GM19452 (cell line): ENCODE data around the gene LRRTM4.
"Not testable (repeated sequence)": the region's sequence is repeated elsewhere in the genome, so short reads cannot be mapped to it uniquely, and the experiment has no call there.

Experiments used
- ATAC-seq: cut with Tn5 transposase; IDR thresholded peaks from one replicate; pipeline ENCODE4 v1.9.1; 2021; ENCODE audit not compliant: unreplicated experiment

LRRTM4 gene

DNA sequence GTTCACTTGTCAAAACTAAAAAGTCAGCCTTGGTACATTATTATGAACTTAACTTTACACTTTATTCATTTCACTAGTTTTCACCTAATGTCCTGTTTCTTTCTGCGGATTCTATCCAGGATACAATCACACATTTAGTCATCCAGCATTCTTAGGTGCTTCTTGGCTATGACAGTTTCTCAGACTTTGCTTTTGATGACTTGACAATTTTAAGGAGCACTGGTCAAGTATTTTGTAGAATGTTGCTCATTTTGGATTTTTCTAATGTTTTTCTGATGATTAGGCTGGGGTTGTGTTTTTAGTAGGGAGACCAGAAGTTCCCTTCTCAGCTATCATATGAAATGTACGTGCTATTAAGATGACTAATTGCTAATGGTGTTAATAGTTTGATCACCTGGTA lies 601.2 kb downstream of the LRRTM4 start:
- no peak for ATAC-seq

DNA sequence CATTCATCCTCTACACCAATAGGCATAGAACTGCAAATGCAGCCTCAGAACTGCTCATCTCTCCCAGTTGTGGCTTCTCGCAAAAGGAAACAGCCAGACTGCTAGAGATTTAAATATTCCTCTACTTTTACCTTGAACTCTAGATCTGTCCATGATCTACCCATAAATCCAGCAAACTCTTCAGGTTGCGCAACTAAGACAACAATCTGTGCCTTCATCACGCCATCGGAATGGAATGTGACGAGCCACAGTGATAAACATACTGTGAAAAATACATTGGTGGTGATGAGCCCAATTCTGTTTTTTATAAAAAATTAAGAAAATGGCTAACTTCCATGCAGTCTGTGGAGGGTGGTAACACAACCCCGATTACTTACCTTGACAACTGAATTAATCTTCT lies 626.7 kb downstream of the LRRTM4 start:
- ATAC-seq = no peak

DNA sequence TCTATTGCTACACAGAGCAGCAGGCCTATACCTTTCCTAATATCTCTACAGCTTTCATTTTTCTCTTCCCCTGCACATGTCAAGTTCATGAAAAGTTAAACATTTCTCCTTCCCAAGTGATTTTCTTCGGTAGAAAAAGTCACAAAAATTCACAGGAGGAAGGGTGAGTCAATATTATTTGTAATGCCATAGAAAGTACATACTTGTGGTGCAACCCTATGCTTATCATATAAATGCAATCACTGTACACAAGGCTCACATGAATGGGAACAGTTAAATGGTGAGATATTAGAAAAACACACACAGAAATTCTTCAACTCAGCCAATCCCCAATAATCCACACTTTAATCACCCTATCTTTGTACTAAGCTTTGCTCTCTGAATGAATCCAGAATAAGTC lies 651.6 kb downstream of the LRRTM4 start:
- ATAC-seq = no peak

DNA sequence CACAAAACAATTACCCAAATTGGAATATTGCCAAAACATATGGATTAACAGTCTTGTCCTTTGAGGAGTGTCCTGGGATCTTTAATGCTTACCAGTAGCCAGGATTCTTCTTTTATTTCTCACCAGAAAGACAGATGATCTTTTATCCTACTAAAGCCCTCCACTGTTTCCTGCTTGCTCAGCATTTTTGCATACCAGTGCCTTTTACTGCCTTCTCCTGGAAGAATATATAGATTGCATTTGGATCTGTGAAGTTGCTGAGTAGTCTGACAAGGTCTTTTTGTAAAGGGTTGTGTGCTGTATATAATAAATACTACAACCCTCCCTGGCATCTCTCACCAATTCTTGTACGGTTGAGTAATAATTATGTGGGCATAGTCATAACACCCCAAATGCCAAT lies 652.2 kb downstream of the LRRTM4 start:
- no peak for ATAC-seq

DNA sequence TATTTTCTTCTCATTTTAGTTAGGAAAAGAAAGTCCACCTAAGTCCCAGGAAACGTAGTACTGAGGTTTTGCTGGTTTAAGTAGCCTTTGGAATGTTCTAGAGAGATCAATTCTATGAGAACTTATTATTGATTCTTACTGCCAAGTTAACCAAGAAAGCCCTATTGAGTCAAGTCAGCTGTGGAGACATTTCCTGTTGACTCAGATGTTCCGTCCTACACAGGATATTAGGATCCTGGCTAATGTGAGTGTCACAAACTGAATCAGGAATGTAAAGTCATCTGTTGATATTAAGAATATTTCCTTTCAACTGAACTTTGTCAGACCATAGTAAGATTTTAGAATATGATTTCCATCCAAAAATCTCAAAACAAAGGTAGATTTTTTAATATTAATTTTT lies 654.3 kb downstream of the LRRTM4 start:
- ATAC-seq = no peak

DNA sequence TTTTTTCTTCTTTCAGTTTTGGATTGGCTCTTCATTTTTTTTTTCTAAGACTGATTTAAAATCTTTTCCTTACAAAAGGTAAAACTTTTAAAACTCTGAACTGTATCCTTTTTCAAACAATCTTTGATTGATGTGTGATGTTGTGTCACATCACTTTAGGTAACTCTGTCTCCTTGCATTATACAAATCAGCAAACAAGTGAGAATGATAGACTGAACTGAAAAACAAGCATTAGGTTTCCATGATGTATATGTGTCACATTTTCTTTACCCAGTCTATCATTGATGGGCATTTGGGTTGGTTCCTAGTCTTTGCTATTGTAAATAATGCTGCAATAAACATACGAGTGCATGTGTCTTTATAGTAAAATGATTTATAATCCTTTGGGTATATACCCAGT lies 655.7 kb downstream of the LRRTM4 start:
- ATAC-seq = no peak

DNA sequence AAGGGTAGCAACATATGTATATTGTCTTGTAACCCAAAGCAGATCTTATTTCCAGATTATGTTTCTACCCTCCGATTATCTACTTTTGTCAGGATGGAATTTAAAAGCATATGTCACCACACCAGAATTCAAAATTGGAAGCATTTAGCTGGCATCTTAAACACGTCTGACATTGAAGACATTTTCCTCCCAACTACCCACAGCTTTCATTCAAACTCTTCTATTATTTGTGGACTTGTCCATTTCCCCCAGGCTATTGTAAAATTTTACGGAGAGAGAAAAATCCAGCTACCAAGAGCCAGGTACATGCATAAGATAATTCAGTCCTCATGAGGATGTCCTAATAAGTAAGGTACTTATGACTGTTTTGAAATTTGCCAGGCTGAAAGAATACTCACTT lies 659.3 kb downstream of the LRRTM4 start:
- no peak for ATAC-seq

DNA sequence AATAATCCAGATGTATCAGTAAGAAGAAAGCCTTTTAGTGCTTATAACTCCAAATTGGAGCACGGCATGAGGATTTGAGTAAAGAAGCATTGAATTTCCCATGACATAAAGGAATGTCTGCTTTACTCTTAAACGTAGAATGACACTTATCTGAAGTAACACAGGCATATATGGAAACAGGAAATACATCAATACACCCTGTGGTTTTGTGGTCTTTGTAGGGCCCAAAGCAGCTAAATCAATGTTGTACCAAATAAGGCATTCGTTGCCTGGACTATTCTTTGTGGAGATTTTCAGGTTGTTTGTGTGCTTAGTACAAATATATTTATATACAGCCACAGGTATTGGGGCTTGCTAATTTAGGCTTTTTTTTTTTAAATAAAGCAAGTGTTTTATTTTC lies 660.5 kb downstream of the LRRTM4 start:
- no peak for ATAC-seq

DNA sequence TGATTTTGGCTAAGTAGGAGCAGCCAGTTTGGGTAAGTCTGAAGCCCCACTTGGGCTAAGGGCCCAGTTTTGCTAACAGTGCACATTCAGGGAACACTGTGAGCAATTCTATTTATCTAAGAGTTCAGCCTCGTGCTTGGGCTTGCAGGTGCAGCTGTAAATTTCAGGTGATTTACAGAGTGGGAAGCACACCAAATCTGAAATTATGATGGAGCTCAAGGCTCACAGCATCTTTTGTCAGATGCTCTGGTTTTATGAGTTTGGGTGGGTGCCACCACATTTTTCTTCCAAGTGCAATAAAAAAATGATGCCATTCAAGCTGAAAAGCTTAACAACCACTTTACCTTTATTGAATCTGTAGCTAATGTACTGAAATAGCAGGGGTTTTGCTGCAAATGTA lies 671.2 kb downstream of the LRRTM4 start:
- no peak for ATAC-seq

DNA sequence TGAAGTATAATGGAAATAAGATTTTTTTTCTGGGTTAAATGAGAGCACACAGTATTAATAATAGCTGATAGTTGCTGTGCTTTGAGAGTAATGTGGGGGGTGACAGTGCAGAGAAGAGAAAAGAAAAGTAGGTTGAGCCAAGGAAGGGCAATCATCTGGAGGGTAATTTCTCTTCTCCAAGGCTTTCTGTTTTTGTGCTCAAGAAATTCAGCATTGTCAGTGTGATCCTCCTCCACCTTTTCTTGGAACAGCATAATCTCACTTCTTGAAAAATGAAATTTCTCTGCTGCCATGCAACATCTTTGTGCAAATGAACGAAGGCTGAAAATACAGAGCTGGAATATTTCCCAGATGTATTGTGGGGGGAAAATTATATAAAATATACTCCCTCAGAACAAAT lies 673.1 kb downstream of the LRRTM4 start:
- no peak for ATAC-seq

DNA sequence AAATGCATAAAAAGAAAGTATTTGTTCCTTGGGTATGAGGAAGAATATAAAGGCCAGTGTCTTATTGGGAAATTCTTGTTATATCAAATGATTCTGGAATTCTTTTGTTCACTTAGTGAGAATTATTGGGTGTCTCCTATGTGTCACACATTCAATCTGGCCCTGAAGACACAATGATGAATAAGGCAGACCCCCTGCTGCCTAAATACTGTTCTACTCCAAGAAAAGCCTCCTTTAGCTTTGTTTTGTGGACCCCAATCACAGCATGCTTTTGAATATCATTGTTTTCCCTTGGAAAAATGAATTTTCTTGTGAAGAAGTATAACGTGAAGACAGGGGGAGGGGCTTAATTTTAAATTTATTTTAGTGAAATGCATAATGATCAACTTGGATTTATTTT lies 682.4 kb downstream of the LRRTM4 start:
- ATAC-seq = no peak

DNA sequence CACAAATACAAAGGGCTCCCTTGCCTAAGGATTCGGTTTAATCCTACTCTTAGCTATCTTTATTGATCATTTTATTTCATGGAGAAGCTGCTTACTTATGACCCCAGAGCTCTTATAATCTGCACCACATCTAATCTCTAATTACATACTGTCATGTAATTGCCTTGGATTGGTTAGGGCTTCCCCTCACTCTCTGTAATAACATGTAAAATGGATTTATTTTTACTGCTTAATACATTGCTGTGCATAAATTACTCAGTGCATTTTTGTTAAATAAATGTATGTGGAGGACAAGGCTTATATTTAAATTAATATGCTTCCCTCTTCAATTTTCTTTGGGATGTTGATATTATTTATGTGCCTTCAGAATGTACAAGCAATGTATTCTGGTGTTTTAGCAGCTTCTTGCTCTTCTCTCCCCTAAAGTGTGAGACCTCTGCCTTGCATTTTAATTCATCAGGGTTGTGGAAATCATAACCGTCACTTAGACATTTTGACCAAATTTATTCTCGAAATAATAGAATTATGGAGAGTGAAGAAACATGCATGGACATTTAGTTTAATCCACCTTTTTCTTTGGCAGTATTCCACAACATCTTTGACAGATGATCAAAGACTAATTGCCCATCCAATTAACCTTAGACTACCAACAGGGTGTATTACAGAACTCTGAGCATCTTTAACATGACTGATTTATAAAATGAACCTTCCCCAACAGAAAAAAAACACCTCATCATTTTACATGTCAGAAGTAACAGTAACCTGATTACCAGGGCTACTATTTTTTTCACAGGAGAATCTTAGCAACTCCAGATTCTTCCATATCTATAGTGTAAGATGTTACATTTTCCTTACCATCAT lies 692.6 kb downstream of the LRRTM4 start:
- no peak for ATAC-seq

DNA sequence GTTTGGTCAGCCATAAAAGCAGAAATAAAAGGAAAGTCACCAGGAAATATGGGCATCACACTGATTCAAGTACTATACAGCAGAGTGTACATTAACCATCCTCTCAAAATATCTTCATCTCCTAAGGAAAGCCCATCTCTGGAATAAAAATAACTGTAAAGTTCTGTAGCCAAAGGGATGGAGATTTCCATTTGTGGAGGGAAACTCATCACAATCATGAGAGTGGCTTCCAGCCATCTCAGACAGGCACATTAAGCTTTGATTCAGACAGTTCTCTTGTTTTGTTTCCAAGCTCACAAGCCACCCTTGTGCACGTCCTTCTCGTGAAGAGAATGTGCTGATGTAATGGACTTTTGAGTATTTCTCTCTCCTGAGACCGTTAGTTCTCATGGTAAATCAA lies 695.5 kb downstream of the LRRTM4 start:
- no peak for ATAC-seq

DNA sequence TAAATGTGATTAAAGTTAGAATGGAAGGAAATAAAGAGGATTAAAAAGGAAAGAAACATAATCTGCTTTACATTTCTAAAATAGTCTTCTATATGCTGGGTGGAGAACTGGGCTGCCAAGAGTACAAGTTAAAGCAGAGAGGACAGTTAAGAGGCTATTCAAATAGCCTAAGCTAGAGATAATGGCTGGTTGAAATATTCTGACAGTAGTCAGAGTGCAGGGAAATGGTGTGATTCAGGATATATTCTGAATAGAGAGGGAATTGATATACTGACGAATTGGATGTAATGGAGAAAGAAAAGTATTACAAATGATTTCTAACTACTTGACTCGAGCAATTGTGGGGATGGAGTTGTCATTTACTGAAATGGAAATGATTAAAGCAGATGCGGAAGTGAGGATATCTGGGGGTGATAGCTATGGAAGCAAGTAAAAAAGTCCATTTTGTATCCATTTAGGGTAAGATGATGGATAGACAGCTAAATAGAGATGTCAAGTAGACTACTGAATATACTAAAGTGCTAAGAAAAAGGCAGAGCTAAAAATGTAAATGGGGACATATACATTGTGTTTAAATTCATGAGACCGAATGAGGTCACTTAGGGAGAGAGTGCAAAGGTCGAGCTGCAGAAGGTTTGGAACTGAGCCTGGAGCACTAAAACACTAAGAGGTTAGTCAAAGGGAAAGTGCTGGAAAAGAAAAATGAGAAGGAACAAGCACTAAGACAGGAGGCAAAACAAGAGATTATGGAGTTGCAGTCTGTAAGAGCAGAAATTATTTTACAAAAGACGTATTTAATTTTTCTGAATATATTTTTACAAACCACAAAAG lies 696.8 kb downstream of the LRRTM4 start:
- no peak for ATAC-seq

DNA sequence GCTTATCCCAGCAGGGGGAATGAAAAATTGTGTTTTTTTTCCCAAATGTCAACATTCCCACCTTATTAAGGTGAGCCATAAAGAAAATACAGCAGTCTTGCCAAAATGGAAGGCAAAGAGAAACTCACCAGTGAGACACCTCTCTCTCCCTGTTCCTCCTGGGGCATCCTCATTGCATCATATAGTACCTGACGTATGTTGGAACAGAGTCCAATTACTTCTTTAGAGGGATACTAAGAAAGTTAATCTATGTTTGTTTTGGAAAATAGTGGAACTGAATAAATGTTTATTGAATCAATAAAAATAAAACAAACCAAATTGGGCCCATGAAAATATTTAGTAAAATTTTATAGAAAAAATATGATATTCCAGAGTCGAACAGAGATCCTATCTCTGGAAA lies 700.4 kb downstream of the LRRTM4 start:
- ATAC-seq = no peak

DNA sequence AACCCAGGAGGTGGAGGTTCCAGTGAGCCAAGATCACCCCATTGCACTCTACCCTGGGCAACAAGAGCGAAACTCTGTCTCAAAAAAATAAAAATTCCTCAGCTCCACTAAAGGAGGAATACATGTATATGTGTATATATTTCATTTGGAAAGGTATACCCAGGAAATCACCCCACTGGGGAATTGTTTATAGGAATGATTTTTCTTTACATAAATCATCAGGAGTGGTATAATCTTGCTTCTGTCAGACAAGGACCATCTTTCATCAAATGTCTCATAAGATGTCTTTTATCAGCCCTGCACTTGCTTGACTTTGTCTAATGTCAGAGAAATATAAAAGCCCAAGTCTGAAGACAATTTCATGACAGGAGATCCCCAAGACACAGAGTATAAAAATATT lies 709.1 kb downstream of the LRRTM4 start:
- no peak for ATAC-seq

DNA sequence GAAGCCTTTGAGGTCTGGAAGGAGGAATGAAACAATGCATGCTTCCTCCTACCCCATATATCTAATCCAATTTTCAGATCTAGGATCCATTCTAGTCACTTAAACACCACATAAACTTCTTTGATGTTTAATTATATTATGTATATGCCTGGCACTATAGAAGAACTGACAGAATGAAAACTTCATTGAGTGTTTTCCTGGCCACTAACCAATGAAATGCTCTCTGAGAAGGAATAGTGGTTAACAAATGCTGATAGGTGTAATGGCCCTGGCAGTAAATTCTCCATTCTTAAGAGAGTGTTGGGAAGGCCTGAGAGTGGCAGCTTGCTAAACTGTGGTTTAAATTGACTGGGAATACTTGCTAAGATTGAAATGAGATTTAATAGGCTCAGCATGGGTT lies 710.0 kb downstream of the LRRTM4 start:
- ATAC-seq = no peak

DNA sequence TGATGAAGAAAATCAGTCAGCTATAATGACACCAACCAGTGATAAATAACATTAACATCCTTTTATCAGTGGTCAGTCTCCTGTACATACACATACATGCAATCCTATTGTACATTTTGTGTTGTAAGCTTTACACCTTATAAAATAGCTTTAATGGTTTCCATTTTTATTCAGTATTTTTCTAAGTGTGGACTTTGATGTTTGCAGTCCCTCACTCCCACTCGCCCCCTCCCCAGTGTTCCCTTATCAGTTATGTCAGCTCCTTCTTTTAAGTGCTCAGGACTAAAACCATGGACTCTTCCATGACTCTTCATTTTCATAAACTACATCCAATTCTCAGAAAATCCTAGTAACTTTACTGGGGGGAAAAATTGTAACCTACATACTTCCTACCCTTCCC lies 713.0 kb downstream of the LRRTM4 start:
- ATAC-seq = no peak

DNA sequence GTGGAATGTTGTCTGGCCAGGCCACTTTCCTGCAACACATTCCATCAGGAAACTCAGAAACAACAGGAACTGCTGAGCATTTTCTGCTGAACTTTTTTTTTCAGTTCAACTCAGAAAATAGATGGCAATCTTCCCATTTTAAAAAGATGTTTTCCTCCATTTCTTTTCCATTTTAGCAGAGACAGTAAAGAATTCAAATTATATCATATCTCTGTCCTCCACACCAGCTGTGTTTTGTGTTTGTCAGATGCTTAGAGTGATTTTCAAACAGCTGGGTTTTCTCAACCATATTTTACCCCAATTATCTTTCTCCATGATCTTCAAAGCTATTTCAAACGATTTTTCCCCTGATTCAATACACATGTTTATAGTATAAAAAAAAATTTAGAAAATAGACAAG lies 713.4 kb downstream of the LRRTM4 start:
- ATAC-seq = no peak

DNA sequence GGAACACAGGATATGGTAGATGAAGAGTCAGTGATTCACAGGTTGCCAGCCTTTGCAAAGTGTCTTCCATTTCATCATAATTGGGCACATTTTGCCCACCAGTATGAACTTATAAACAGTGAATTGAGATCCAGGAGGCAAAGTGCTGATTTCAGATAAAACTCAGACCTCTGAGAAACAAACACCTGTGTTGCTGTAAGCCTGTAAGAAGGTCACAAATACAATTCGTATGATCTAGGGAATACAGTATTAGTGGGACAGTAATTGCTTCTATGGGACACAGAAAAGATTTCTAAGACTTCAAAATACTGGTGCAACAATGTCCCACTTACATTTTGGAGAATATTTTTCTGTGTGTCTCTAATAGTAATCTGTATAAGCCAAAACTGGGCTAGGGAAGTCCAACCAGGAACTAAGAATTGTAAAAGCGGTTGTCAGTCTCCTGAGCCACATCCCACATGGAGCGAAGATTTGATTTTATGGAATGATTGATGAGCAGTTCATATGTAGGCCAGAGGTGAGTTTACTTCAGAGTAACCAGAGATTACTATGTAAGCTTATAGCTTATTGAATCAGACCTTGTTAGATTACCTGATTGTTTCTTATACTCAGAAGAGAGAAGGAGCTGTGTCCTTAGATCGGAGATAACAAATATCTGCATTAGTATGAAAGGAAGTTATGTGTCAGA lies 728.4 kb downstream of the LRRTM4 start:
- ATAC-seq = no peak

DNA sequence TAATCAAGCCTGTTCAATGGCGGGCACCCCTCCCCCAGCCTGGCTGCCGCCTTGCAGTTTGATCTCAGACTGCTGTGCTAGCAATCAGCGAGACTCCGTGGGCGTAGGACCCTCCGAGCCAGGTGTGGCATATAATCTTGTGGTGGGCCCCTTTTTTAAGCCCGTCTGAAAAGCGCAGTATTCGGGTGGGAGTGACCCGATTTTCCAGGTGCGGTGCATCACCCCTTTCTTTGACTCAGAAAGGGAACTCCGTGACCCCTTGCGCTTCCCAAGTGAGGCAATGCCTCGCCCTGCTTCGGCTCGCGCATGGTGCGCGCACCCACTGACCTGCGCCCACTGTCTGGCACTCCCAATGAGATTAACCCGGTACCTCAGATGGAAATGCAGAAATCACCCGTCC lies 740.9 kb downstream of the LRRTM4 start:
- not testable (repeated sequence) for ATAC-seq

DNA sequence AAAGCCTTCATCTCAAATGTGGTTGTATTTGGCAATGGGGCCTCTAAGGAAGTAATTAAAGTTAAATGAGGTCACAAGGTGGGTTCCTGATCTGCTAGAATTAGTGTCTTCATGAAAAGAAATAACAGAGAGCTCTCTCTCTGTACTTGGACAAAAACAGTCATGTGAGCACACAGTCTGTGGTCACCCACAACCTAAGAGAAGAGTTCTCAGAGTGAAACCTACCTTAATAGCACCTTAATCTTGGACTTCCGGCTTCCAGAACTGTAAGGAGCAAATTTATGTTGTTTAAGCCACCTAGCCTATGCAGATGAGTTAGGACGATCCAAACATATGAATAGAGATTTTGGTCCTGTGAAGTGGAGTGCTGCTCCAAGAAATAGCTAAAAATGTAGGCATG lies 758.9 kb downstream of the LRRTM4 start:
- no peak for ATAC-seq
